COLO829 (cell line): ENCODE results near the gene NCSTN.

Experiments used
- DNase-seq: peaks from one replicate; pipeline ENCODE4 v3.0.0; 2012; ENCODE audit warnings: low spot score

The NCSTN gene

DNA sequence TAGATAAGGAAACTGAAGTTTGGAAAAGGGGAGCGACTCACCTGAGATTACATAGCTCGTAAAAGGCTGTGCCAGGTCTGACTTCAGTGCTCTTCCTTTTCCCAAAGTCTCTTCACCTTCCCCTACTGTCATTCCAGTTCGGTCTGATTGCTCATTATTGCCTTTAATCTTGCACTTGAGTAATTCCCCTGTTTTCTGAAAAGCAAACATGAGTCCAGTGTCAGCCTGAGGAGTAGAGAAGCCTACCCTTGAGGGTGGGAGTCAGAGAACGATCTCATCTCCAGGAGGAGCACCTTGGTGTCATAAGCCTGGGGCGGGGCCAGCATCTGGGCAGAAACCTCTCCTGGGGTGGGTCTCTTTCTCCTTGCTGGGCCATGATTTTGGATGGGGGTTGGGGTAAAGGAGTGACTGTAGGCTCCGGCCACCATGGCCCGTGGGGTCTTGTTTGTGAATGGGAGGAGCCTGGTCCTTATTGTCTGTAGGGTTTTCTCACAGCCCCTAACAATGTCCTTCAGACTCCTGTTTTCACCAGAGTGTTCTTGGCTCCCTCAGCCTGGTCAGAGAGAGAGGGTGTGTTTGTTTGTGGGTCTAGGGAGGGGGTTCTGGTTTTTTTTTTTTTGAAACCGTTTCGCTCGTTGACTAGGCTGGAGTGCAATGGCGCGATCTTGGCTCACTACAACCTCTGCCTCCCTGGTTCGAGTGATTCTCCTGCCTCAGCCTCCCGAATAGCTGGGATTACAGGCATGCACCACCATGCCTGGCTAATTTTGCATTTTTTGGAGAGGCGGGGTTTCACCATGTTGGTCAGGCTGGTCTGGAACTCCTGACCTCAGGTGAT, 63.2 kb downstream of the NCSTN start:
- no peak for DNase-seq

DNA sequence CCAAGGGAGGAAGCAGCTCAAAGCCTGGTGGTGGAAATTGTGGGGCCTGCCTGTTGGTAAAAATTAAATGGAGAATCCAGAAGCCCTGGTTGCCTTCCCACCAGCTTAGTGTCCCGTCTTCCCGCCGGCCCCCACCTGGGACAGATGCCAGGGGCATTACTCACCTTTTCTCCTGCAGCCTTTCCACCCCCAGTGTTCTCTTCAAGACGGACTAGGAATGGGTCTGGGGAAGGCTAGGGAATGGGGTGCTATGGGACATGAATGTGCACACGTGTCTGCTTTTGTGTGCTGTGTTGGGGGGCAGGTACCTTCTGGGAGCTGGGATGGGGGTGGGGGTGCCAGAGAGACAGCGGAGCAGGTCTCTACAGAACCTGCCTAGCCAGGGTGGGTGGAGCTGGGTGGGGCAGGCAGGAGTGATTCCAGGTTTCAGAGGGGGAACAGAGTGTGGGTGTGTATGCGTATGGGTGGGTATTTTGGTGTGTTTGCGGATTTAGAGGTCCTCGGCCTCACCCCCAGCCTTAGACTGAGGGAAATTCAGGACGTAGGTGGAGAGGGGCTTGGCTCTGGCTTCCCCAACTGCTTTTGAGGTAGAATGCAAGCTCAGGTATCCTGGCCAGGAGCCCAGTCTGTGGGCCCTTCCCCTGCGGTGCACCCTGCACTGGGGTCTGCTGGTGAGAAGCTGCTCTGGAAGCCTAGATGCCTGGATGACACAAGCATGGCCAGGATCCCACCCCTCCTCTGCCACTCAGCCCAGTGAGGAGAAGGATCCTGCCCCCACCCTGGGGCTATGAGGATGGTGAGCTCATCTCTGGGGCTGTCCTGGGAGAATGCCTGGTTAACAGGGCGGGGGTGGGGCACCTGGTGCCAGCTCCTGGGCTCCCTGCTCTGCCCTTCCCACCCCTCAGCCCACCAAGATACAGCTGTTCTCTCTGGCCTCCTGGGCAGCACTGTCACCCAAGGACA, 64.9 kb downstream of the NCSTN start:
- DNase-seq: no peak
